Breast epithelium (tissue), 3 donors: ENCODE measurements around the gene TPD52L3.

Experiments
- POLR2A ChIP-seq: fragments of 450-650 bp; IDR thresholded peaks from one replicate; pipeline ENCODE4 v1.6.1; 2016; ENCODE audit warnings: antibody characterized with exemption, mild to moderate bottlenecking, moderate library complexity
- TF ChIP-seq, protein P1 (sequence below), 3 donors: fragments of 450-650 bp; IDR thresholded peaks; one replicate each; pipeline ENCODE4 v1.5.1; 2016 to 2017; ENCODE audit warnings: antibody characterized with exemption in 3 of 3, mild to moderate bottlenecking in 3 of 3, moderate library complexity in 3 of 3

DNA sequence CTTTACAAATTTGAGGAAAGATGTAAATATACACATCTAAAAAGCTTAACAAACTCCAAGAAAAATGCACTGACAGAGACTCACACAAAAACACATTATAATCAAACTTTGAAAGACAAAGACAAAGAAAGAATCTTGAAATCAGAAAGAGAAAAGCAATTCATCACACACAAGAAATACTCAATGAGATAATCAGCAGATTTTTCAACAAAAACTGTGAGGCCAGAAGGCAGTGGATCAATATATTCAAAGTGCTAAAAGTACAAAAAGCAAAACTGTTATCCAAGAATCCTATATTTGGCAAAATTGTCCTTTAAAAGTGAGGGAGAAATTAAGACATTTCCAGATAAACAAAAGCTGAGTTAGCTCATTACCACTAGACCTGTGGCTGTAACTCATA, 6.1 kb downstream of the TPD52L3 start:
- TF ChIP-seq, protein P1, sequence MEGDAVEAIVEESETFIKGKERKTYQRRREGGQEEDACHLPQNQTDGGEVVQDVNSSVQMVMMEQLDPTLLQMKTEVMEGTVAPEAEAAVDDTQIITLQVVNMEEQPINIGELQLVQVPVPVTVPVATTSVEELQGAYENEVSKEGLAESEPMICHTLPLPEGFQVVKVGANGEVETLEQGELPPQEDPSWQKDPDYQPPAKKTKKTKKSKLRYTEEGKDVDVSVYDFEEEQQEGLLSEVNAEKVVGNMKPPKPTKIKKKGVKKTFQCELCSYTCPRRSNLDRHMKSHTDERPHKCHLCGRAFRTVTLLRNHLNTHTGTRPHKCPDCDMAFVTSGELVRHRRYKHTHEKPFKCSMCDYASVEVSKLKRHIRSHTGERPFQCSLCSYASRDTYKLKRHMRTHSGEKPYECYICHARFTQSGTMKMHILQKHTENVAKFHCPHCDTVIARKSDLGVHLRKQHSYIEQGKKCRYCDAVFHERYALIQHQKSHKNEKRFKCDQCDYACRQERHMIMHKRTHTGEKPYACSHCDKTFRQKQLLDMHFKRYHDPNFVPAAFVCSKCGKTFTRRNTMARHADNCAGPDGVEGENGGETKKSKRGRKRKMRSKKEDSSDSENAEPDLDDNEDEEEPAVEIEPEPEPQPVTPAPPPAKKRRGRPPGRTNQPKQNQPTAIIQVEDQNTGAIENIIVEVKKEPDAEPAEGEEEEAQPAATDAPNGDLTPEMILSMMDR (IDR thresholded peaks at IDR 0.05): no peak
- no peak for TF ChIP-seq POLR2A
